NCI-H526 treated with DMSO at 0.1 percent for 48 hours (cell line): Measurements from ENCODE around the gene AGPS.
"Not testable (repeated sequence)": the region's sequence is repeated elsewhere in the genome, so short reads cannot be mapped to it uniquely, and the experiment has no call there.

Experiments used
- DNase-seq: peaks from one replicate; lab custom pipeline; 2025; lab: John Stamatoyannopoulos, UW

Gene AGPS

DNA sequence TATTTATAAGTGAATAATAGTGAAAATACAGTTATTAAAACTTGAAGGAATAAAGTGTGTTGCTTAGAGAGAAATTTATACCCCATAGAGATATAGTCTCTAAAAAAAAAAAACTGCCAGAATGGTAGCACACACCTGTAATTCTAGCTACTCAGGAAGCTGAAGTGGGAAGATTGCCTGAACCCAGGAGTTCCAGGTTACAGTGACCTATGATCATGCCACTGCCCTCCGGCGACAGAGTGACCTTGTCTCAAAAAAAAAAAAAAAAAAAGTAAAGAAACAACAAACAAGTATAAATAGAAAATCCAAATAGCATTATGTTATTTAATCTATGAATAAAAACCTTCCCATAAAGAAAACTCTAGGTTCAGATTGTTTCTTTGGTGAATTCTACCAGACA, 7.4 kb upstream of the AGPS start:
- no peak for DNase-seq

DNA sequence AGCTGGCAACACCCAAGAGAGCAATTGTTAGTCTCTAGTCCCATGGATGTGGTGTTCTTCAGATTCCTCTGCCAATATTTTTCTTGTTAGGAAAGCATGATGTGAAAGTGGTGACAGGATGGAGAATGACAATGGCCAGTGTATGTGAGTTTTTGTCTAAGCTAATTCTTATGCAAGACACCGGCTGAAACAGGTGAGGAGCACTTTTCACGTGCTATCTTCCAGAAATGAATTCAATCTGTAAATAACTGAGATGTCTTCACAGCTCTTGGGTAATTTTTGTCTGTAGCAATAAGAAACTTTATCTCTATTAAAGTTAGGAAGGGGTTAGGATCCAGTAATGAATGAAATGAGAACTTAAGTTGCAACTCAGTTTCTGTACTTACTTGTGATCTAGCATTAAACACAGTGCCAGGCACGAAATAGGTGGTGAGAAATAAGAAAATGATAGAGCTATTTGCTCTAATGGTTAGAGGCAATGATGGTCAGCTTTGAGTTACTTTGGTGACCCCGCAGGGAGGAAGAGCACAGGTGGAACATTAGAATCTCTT, 676 bp upstream of the AGPS start:
- no peak for DNase-seq

DNA sequence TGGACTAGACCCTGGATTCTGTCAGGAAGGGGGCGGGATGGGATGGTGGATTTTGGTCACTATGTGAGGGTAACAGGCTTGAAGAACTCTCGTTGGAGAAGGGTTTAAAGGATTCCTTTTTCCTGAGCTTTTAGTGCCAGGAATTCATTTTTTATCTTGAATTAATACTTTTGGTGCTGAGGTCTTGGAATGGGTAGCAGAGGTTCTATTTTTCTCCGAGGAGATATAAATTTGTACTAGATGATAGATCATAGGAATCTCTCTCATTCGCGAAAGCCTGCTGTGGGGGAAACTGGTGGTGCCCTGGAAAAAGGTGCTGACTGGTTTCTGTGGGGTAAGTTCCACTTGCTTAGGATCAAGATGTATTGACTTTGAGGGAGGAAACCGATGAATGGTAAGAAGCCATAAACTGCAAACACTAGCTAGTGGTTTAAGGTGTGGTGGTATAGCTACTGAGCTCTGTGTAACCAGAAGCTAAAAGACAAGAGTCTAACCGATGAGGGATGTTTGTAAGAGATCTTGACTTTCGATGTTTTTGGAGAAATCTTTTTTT, 706 bp downstream of the AGPS start:
- DNase-seq = no peak

DNA sequence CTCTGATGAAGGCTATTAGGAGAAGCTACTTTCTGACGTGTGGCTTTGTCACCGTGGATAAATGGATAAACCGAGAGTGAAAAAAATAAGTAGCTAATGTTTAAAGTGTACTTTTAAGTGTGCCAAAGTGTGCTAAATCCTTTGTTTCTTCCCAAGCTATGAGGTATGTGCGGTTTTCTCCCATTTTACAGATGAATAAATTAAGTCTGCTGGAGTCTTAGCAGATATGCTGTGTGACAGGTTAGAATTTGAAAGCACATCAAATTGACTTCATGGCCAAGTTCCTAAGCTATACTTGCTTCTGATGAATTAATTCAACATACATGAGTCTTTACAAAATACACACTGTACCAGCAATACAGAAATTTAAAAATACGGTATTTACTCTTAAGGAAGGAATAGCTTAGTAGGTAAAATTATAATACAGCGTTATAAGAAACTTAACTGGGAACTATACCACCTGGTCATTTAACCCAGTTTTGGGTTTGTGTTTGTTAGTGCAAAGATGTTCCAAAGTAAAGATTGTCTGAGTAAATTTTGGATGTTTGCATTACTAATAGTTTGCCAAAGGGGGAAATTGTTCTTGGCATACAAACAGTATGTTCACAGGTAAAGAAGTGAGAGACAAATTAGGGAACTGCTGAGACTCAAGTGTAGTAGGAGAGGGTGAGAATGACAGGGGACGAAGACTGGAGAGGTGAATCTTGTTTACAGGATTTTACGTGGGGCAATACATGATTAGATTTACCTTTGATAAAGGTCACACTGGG, 1.4 kb downstream of the AGPS start:
- no peak for DNase-seq

DNA sequence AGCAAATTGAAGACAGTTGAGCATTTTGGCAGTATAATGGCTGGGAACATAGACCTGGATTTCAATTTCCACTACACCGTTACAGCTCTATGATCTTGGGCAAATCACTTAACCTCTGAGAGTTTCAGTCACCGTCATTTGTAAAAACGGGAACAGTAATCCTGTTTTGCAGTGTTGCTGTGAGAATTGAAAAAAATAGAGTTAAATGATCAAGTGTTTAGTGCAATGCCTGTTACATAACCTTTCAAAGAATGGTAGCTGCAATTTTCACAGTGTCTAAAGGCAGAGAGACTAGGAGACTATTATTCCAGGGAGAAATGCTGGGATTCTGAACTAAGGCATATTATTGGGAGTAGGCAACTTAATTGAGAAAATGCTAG, 2.0 kb downstream of the AGPS start:
- no peak for DNase-seq

DNA sequence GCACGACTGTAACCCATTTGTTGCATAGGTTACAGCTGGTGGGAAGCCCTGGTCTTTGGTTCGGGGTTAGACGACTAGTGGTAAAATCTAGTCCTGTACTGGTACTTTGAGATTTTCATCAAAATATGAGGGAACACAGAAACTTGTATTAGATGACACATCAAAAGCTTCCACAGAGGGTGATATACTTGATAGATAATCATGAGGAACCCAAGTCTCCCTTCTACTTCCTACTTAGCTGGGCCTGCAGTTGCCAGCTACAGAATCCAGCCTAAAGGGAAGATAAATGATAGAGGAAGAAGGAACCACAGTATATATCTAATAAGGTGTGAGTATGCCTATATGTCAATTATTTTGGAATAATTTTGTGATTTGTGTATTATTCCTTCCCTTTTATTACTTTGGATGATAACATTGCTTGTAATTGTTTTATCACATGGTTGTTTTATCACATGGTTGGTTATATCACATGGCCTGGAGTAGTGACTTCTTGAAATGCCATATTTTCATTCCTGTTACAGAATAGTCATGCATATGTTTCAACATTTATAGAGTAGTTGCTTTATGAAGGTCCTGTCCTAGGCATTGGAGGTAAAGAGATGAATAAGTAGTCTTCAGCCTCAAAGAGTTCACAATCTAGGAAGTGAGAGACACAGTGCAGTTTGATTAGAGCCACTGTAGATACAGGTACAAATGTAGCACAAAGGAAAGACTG, 2.9 kb downstream of the AGPS start:
- DNase-seq = no peak

DNA sequence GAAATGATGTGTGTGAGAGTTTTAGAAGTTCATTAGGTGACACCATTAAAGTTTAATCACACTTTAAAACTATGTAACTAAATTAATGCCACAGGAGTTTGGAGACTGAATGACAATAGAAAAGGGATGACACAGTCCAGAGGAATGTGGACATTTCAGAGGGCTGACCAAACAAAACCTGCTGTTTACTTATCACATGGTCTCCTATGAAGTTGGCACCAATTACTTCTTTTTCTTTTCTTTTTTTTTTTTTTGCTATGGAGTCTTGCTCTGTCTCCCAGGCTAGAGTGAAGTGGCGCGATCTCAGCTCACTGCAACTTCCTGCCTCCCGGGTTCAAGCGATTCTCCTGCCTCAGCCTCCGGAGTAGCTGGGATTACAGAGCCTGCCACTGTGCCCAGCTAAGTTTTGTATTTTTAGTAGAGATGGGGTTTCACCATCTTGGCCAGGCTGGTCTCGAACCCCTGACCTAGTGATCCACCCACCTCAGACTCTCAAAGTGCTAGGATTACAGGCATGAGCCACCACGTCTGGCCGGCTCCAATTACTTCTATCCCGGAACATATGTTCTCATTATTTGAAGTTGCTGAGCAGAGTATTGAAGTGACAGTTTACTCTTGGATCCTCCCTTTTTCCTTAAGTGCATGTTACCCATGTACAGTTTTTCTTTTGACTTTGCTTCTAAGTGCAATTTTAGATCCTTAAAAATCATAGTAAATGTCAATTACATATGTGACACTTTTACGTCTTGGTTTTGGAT, 4.3 kb downstream of the AGPS start:
- DNase-seq = no peak

DNA sequence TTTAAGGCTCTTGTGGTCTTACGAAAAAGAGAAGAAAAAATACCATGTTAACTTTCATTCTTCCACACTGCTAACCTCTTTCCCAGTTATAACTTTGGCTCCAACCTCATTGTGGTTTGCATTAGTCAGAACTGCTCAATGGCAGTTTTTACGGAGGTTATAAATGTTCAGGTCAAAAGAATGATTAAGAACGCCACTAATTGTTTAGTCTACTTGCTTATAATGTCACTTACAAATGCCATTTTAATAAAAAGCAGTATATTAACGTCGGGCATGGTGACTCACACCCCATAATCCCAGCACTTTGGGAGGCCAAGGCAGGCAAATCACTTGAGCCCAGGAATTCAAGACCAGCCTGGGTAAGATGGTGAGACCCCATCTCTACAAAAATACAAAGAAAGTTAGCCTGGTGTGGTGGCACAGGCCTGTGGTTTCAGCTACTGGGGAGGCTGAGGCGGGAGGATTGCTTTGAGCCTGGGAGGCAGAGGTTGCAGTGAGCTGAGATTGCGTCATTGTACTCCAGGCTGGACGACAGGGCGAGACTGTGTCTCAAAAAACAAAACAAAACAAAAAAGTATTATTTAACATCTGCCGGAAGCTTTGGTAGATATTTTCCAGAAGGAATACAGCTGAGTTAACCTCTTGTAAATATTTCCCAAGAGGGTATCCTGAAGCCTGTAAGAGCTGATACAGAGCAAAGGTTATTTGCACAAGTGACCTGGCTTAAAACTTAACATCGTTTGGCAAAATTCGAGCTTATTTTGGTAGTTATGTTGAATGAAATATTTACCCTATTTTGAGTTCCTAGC, 5.1 kb downstream of the AGPS start:
- no peak for DNase-seq

DNA sequence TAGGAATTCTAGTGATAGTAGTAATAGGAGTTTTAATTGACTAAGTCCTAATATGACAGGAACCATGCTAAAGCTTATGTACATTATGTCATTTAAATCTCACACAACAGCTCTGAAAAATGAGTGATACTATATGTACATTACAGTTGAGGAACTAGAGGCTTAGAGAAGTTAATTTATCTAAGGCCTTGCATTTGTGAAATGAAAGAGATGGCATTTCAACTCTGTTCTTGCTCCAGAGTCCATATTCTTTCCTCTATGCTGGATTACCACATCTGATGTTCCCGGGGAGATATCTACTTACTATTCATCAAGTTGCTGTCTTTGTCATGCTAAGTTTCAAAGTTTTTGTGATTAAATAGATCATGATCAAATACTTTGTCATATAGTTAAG, 5.7 kb downstream of the AGPS start:
- DNase-seq = no peak

DNA sequence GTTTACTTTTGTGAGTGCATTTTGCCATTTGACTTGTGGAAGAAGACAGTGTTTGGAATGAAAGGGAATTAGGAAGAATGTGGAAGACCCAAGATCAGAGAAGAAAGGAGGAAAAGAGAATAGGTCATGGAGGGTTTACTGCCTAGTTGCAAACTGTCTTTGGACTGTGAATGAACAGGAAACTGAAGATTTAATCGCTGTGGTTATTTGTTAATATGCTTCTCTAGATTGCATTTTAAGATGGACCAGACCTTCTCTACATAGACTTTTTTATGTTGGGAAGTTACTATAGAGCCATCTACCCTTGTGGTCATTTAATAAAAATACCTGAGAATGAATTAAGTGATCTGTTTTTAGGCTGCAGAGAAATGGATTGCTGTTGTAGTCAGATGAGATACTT, 6.2 kb downstream of the AGPS start:
- no peak for DNase-seq

DNA sequence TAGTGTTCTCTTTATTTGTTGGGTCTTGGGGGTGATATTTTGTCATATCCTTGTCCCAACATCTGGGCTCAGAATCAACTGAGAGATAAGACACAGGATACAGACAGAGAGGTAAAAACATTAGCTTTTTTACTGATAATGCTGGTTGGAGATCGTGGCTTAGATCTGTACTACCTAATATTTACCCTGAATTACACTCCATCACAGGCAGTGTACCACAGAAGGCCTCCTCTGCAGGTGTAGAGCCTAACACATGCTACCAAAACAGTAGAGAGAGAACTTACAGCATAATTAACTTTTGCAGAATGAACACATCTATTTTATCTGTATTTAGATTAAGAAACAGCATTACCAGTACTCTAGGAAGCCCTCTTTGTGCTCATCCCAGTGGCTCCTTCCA, 6.8 kb downstream of the AGPS start:
- no peak for DNase-seq

DNA sequence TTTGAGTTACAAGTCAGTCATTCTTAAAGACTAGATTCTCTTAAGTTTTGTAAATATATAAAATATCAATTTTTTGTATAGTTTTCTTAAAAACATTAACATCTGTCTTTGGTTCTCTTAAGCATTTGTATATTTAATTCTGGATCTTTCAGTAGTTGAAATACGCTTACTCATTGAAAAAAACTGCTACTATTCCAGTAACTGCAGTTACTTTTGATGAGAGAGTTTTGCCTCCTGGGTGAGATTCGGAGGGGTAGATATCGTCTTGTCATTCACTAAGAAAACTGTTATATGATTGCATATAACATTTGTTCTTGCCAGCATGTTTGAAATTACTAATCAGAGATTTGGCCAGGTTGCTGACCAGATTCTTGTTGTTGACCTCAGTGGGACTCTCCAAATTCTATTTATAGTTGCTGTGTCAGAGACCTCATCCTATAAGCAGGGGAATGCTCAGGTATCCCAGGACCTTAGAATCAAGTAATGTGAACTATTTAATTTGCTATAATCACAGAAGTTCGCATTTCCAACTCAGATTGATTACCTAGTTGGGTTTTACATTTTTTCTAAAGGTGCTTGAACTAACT, 7.9 kb downstream of the AGPS start:
- DNase-seq = no peak

DNA sequence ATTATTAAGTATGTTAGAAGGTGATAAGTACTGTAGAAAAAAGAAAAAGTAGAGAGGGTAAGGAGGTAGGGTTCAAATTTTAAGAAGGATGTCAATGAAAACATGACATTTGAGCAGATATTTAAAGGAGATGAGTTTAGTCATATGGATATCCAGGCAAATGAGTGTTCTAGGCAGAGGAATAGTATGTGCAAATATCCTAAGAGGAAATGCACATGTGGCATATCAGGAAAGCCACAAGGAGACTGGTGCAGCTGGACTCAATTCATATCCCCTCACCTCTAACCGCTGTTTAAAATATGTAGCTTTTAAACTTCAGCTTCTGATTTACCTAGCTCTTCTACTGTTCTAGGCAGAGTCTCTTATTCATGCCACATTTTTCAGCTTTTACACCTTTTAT, 9.5 kb downstream of the AGPS start:
- no peak for DNase-seq

DNA sequence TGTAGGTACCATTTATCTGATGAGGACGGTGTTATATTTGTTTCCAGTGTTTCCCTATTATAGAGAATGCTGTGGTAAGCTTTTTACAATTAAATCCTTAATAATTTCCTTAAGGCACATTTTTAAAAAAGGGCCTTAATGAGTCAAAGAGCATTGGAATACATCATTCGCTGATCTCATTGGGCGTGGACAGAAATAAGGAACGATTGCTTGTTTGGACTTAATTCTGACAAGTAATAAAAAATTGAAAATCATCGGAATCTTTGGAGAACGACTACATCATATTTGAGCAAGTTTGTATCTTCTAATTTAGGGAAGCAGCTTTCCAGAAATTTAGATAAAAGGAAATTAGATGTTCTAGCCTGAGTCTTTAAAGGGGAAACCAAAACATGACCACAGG, 11.3 kb downstream of the AGPS start:
- DNase-seq = no peak

DNA sequence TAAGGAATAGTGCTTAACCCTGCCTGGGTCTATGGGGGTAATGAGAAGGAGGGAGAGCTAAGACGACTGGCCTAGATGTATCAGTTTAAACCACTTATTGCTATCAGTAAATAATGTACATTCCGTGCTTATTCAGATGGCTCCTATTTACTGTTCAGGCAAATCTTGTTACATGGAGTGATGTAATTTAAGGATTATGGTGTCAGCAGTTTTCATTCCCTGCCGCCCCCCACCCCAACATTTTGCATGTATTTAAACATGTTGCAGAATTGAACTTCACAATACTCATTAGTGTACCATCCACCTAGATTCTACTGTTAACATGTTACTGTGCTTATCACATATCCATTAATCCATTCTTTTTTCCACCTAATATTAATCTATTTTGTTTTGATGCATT, 11.7 kb downstream of the AGPS start:
- DNase-seq = no peak

DNA sequence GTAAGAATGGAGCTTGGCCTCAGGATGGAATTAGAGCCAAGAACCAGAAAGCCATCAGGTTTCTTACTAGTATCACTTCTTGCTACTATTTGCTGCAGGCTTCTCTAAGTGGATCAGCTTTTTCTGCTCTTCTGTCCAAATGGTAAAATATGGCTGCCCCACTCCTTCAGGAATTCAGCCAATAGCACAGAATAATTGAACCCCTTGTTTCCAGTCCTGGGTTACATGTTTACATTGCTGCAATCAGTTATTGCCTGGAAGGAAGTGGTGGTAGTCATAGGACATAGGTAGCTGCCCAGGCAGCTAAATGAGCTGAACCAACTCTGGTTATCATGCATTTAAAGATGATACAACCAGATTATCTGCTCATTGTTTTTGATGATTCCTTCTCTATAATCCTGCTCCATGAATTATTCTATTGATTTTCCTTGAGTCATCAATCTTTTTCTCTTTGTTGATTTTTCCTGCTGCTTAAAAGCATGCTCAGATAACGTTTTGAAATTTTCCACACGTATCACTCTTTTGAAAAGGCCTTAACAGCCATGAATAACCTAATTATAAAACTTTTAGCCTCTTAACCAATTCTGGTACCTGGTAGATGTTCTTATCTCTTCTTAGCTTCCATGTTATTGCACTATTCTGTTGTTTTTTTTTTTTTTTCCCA, 12.6 kb downstream of the AGPS start:
- no peak for DNase-seq

DNA sequence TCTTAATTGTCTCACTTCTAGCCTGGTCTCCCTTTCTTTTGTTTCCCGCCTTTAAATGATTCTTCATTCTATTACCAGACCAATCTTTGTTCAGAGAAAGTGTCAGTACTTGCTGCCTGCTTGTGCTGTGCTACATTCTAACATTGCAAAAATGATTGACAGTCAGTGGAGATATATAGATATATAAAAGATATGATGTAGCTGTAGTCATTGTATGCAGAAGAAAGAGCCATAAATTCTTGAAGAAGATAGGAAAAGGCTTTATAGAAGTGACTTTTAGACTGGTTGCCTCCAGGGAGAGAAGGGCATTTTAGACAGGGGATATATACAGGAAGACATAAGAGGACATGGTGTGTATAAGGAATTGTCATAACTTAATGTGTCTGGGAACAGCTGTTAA, 13.6 kb downstream of the AGPS start:
- DNase-seq = no peak

DNA sequence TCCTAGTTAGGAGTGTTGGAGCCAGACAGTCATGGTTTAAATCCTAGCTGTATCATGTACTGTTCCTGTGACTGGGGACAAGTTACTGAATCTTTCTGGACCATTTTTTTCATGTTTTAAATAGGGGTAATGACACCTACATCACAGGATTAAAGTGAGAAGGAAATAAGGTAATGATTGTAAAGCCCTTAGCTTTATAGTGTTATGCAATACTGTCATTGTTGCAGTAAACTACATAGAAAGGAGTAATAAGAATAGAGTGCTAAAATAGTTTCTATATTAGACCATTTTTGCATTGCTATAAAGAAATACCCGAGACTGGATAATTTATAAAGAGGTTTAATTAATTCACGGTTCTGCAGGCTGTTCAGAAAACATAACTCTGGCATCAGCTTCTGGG, 14.5 kb downstream of the AGPS start:
- DNase-seq = no peak

DNA sequence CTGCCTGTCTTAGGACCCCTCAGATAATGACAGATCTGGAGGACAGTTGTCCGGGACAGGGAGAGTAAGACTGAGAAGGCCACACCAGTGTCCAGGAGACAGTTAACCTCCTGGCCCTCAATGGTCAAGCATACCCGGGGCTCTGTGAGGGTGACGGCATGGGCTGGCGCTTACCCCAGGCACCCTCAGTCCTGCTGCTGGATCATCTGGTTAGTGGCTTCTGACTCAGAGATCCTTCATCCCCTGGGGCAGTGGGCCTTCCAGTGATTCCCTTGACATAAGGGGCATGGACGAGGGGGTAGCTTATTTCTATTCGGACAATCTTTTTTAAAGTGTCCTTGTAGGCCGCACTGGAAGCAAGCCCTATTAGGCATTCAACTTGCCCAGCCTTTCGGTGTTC, 18.1 kb downstream of the AGPS start:
- DNase-seq = not testable (repeated sequence)

DNA sequence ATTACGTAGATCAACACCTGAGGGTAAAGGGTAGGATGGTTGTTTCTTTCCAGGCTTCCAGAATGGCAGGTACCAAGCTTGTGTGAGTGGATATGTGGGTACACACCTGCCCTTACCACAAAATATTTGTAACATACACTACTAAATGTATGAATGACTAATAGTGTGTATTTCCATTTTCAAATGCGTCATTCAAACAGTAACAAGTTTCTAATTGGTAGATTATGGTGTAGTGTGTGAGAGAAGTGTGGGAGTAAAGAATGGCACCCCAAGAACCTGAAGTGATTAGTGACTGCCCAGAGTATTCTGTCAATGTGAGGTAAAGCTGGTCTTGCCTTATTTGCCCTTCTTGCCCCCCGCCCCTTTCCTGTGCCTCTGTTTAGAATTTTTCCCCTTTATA, 21.1 kb downstream of the AGPS start:
- DNase-seq = no peak

DNA sequence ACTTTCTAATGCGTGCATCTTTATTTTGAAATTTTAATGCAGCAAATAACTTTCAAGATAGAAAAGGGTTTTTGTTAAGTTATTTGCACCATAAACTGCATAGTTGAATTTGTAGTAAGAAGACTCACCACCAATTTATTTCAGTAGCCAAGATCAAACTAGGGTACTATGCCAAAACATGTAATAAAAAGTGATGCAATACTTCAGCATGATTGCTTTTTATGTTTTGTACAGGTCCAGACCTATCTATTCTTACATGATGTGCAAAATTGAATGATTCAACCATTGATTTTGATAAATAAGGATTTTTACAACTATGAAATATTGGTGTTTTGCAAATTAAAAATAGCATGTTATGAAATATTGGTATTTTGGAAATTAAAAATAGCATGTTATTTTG, 26.7 kb downstream of the AGPS start:
- DNase-seq = no peak
